ENCODE data around the gene ZNF516. TPM values are rescaled to one million over a fixed set of nuclear protein-coding genes. Genes with fewer than 3 reads are reported as not detected.

ZNF516 gene
- total and polyA plus RNA-seq, 2 of the 4 experiments (the other 2 are of a cell fraction): 7.9 to 16.9 TPM

DNA sequence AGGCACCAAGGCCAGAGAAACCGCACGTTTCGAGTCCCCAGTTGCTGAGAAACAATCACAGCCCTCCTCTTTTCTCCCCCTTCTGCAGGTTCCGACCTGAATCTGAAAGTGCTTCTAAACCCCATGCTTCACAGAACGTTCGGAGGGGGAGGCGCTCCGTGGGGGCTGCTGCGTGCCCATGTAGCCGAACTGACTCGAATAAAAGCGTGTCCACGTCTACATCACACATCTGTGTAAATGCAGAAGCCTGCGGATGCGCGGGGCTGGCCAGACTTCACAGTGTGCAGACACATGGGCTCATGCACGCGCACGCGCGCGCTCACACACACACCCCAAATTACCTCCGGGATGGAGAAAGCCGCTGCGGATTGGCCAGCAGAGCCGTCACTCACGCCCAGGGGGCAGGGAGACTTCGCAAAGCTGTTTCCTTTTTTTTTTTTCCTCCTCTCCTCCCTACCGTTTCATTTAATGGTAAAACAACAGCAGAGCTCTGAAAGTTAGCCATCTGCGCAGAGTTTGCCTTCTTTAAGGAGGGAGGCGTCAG is 2.3 kb downstream of the ZNF516 start (continued):
- TF ChIP-seq RCOR1 (IDR thresholded peaks at IDR 0.05; ENCODE audit: insufficient replicate concordance, low read length): no peak

- DNase-seq (peak; percentile 27), ATAC-seq (ENCODE audit: low read depth) (peak; percentile 3)
- intact Hi-C loops (cut with micrococcal nuclease): loop anchor here (2.0 to 5.0 kb wide), 2 partner anchors 80 to 217 kb away; no protein-coding TSS in a partner anchor
- Histone ChIP-seq H3K9me3 (ENCODE audit: control insufficient read depth, insufficient read depth, low read length) (no peaks in the 10 kb centered on the region), H3K4me2 (ENCODE audit: low read depth, low read length) (peak overlapping the region; percentile 92), H4K20me1 (ENCODE audit: insufficient read depth, low read length) (peaks cover 45% of the 10 kb centered on the region), H3K9ac (ENCODE audit: low read depth, low read length) (peak overlapping the region; percentile 74), H4K5ac (ENCODE audit: low read depth, low read length) (0 out of 2 replicates have a peak overlapping the region, but pooled peaks have one; percentile 46), H2BK20ac (ENCODE audit: low read depth, low read length) (no peak overlapping the region), H2AK9ac (replicated peaks; ENCODE audit: low read depth, low read length, poor library complexity) (peak overlapping the region; percentile 93), H2BK15ac (ENCODE audit: low read depth, low read length) (peak overlapping the region; percentile 33; the same call in 1 of the 3 replicates), H3K14ac (replicated peaks; ENCODE audit: low read depth, low read length) (peak overlapping the region; percentile 73), H3K79me1 (ENCODE audit: low read depth in 1 of 2, low read length in 2 of 2) (peaks cover 13 to 49% of the 10 kb centered on the region in 2 experiments; a peak in 2 of 4 replicates), H4K8ac (ENCODE audit: low read depth in 2 of 2, low read length in 2 of 2) (peak overlapping the region; percentile 5 to 64; a peak in 3 of 4 replicates), H3K9me1 (ENCODE audit: insufficient read depth, low read length) (peaks cover 8% of the 10 kb centered on the region), H2BK5ac (ENCODE audit: low read depth, low read length, poor library complexity, severe bottlenecking) (peak overlapping the region; percentile 60), H2AK5ac (ENCODE audit: low read depth, low read length) (peak overlapping the region; percentile 70; the same call in 1 of the 2 replicates), H4K91ac (ENCODE audit: insufficient read depth, low read depth, low read length) (peak overlapping the region; percentile 74), H3K27me3 (ENCODE audit: control insufficient read depth, insufficient read depth, low read length) (no peaks in the 10 kb centered on the region), H3K27ac (ENCODE audit: insufficient read depth, low read length) (peak overlapping the region; percentile 75), H3K4me1 (ENCODE audit: control insufficient read depth, insufficient read depth, low read length) (peaks cover 15% of the 10 kb centered on the region), H3K23ac (ENCODE audit: low read depth, low read length) (peak overlapping the region; percentile 72), H3K4ac (ENCODE audit: low read depth, low read length) (peak overlapping the region; percentile 75), H3K4me3 (ENCODE audit: insufficient read depth, low read depth, low read length) (peak overlapping the region; percentile 81), H3K36me3 (ENCODE audit: control insufficient read depth, insufficient read depth, low read length) (no peaks in the 10 kb centered on the region), H2AFZ (replicated peaks; ENCODE audit: low read length, poor library complexity) (peak overlapping the region; percentile 86), H2BK120ac (ENCODE audit: low read depth, low read length) (peak overlapping the region; percentile 45), H3K18ac (ENCODE audit: low read depth, low read length) (0 out of 2 replicates have a peak overlapping the region, but pooled peaks have one; percentile 9), H3K56ac (ENCODE audit: extremely low read depth, insufficient read depth, low read length) (peak overlapping the region; percentile 50; the same call in 1 of the 2 replicates)
- 1% methylated on average over 25 of the region's 70 CpGs; no CpG with 5 or more reads in 1 of the 2 experiments for WGBS, 2 experiments (ENCODE audit: extremely low coverage in 2 of 2, insufficient read length in 1 of 2)
- TF ChIP-seq POLR2A (IDR thresholded peaks at IDR 0.05; ENCODE audit: low read depth, low read length): peak; percentile 43; the same call in 1 of the 2 replicates
- peak; percentile 75 for TF ChIP-seq CEBPB (IDR thresholded peaks at IDR 0.05; ENCODE audit: low read depth, low read length)
- no peak for TF ChIP-seq RCOR1 (IDR thresholded peaks at IDR 0.05; ENCODE audit: insufficient replicate concordance, low read length)
- no peak; the same call in 1 of the 2 replicates for TF ChIP-seq MXI1 (IDR thresholded peaks at IDR 0.05; ENCODE audit: borderline replicate concordance, low read depth, low read length)
- TF ChIP-seq MAFK (IDR thresholded peaks at IDR 0.05; ENCODE audit: low read depth, low read length): no peak
- TF ChIP-seq USF2 (IDR thresholded peaks at IDR 0.05; ENCODE audit: low read depth, low read length): no peak
- no peak; the same call in 1 of the 2 replicates for TF ChIP-seq SMC3 (IDR thresholded peaks at IDR 0.05; ENCODE audit: low read depth, low read length)
- TF ChIP-seq BHLHE40 (IDR thresholded peaks at IDR 0.05; ENCODE audit: low read depth, low read length): no peak
- no peak for TF ChIP-seq NFE2L2 (IDR thresholded peaks at IDR 0.05; ENCODE audit: low read depth, low read length)
- no peak for TF ChIP-seq FOS (IDR thresholded peaks at IDR 0.05; ENCODE audit: low read depth, low read length)
- TF ChIP-seq RFX5 (IDR thresholded peaks at IDR 0.05; ENCODE audit: low read depth, low read length): no peak
- TF ChIP-seq, protein P1, sequence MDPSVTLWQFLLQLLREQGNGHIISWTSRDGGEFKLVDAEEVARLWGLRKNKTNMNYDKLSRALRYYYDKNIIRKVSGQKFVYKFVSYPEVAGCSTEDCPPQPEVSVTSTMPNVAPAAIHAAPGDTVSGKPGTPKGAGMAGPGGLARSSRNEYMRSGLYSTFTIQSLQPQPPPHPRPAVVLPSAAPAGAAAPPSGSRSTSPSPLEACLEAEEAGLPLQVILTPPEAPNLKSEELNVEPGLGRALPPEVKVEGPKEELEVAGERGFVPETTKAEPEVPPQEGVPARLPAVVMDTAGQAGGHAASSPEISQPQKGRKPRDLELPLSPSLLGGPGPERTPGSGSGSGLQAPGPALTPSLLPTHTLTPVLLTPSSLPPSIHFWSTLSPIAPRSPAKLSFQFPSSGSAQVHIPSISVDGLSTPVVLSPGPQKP (IDR thresholded peaks at IDR 0.05; ENCODE audit: borderline replicate concordance, low read depth, low read length): no peak
- ChIA-PET CTCF (interaction anchor here (1.5 kb wide), 1 partner anchor 93 kb away, joined by 6 read pairs; no protein-coding TSS in a partner anchor), POLR2A (ENCODE audit: unreplicated experiment) (no interaction called here)
- dilution Hi-C loops (cut with HindIII; ENCODE audit: low sequenced_read_pairs, unreplicated experiment): no loop called here
- BruUV-seq (replicated peaks): no TSS peak
- in situ Hi-C loops (cut with MboI; ENCODE audit: low sequenced_read_pairs): loop anchor here (5.0 kb wide), 1 partner anchor 70 kb away; no protein-coding TSS in a partner anchor
Observed at GRCh38 chr18:76491776-76492668, 3.0 kb downstream of the ZNF516 start.
